Panc1 (cell line): ENCODE results near the gene FILIP1. TPM values are rescaled to one million over a fixed set of nuclear protein-coding genes. Genes with fewer than 3 reads are reported as not detected.

Experiments used
- ATAC-seq: fragments of 200-7000 bp; cut with Tn5 transposase; 2 replicates; pipeline ENCODE4 v1.9.1; 2020; ENCODE audit warnings: mild to moderate bottlenecking, moderate library complexity
- Bru-seq: library from RNA; stranded (reverse); fragments of 400-500 nt; gene quantifications from one replicate; lab custom pipeline; 2021; lab: Mats Ljungman, UMichigan
- BruChase-seq, 2 experiments: library from RNA; stranded (reverse); fragments of 400-500 nt; gene quantifications; one replicate each; lab custom pipeline; 2021; lab: Mats Ljungman, UMichigan
- BruUV-seq: library from RNA; stranded (reverse); fragments of 400-500 nt; replicated peaks from 2 replicates; lab custom pipeline; 2021; lab: Mats Ljungman, UMichigan
- CTCF ChIA-PET: fragments of 300-600 bp; sonication (Branson Sonifier 250); formaldehyde crosslinking; loops from one replicate; lab custom pipeline; 2022; ENCODE audit warnings: antibody characterized with exemption; lab: Charles Lee
- POLR2A ChIA-PET: fragments of 300-600 bp; sonication (Branson Sonifier 250); formaldehyde crosslinking; loops from one replicate; lab custom pipeline; 2022; ENCODE audit warnings: antibody characterized with exemption; lab: Charles Lee
- DNase-seq: peaks from one replicate; pipeline ENCODE4 v3.0.0-alpha.2; 2010; ENCODE audit warnings: low read depth, low spot score
- H3K27ac ChIP-seq: 2 replicates; pipeline ENCODE4 v1.5.1; 2011; ENCODE audit warnings: mild to moderate bottlenecking, low read length, inconsistent platforms
- H3K27me3 ChIP-seq: fragments of 200-500 bp; sonication (Bioruptor generic); 2 replicates; pipeline ENCODE4 v1.6.0; 2014; ENCODE audit warnings: low read length, inconsistent platforms; ENCODE audit not compliant: control insufficient read depth, insufficient read depth
- H3K36me3 ChIP-seq: fragments of 200-500 bp; sonication (Bioruptor generic); 2 replicates; pipeline ENCODE4 v1.5.1; 2014; ENCODE audit warnings: inconsistent platforms, mild to moderate bottlenecking, low read length, moderate library complexity; ENCODE audit not compliant: control insufficient read depth, insufficient read depth
- H3K4me1 ChIP-seq: 2 replicates; pipeline ENCODE4 v1.5.1; 2011; ENCODE audit warnings: inconsistent platforms, mild to moderate bottlenecking, low read length, moderate library complexity; ENCODE audit not compliant: control insufficient read depth, insufficient read depth
- H3K4me3 ChIP-seq, 2 experiments: 2 replicates each; pipeline ENCODE4 v1.5.1; 2011 to 2012; ENCODE audit warnings: low read depth in 2 of 2, low read length in 2 of 2, mild to moderate bottlenecking in 2 of 2, inconsistent platforms in 1 of 2, moderate library complexity in 1 of 2
- H3K9me3 ChIP-seq: fragments of 200-500 bp; sonication (Bioruptor generic); 2 replicates; pipeline ENCODE4 v1.5.1; 2014; ENCODE audit warnings: low read depth, mild to moderate bottlenecking, inconsistent platforms, low read length, moderate library complexity; ENCODE audit not compliant: control insufficient read depth, insufficient read depth
- CTCF ChIP-seq: fragments of 450-650 bp; IDR thresholded peaks from 2 replicates; pipeline ENCODE4 v1.5.1; 2017; ENCODE audit warnings: mild to moderate bottlenecking
- POLR2AphosphoS5 ChIP-seq: IDR thresholded peaks from 2 replicates; pipeline ENCODE4 v1.6.1; 2012; ENCODE audit warnings: mild to moderate bottlenecking, low read depth, low read length, moderate library complexity
- REST ChIP-seq, 2 experiments: IDR thresholded peaks; 2 replicates each; pipeline ENCODE4 v1.6.1; 2011 to 2012; ENCODE audit warnings: low read depth in 2 of 2, control low read depth in 1 of 2, low read length in 1 of 2, mild to moderate bottlenecking in 1 of 2, moderate library complexity in 1 of 2; ENCODE audit not compliant: insufficient read depth in 1 of 2
- SIN3A ChIP-seq: IDR thresholded peaks from 2 replicates; pipeline ENCODE4 v1.6.1; 2012; ENCODE audit warnings: low read depth, mild to moderate bottlenecking, low read length, moderate library complexity, borderline replicate concordance; ENCODE audit not compliant: insufficient read depth
- TCF7L2 ChIP-seq: IDR thresholded peaks from 2 replicates; pipeline ENCODE4 v1.6.1; 2011; ENCODE audit warnings: mild to moderate bottlenecking, low read depth, low read length, inconsistent platforms
- in situ Hi-C: cut with HindIII; loops from 2 replicates; pipeline ENCODE4 v1.10.0; 2016; ENCODE audit warnings: low sequenced_read_pairs, low pct_unique_long_range_greater_than_20kb
- intact Hi-C: fragments of 100-400 bp; cut with micrococcal nuclease; formaldehyde crosslinking; loops from one replicate; pipeline ENCODE4 v1.10.0; 2022; ENCODE audit not compliant: unreplicated experiment
- long read RNA-seq: library from polyadenylated mRNA; unstranded; transcript quantifications from one replicate; pipeline ENCODE4 v2.0.0, GENCODE V29; 2021; ENCODE audit not compliant: unreplicated experiment
- polyA plus RNA-seq: library from polyadenylated mRNA; unstranded; fragments of >200 nt; gene quantifications from one replicate; pipeline ENCODE4 v1.2.1, GENCODE V29; 2012; ENCODE audit warnings: missing spikeins; ENCODE audit not compliant: insufficient read length
- total RNA-seq: library from RNA; stranded (reverse); gene quantifications from one replicate; pipeline ENCODE4 v1.2.1, GENCODE V29; 2021; ENCODE audit not compliant: unreplicated experiment

The FILIP1 gene
- 0.26 TPM for total RNA-seq
- 0.12 TPM for polyA plus RNA-seq
- percentile 29 among the genes with signal in this experiment for Bru-seq, nascent RNA
- percentile 23 among the genes with signal in this experiment for BruChase-seq, experiment 1, labeled RNA remaining after a 2-hour chase
- percentile 23 among the genes with signal in this experiment for BruChase-seq, experiment 2, labeled RNA remaining after a 6-hour chase
- long read RNA-seq, result 0 reads

GRCh38 chr6:75493400-75494064 lies at the start of gene FILIP1:
FILIP1 (minus strand) TSS chr6:75493800; CDS start chr6:75414972, 78,828 bp downstream.
- Histone ChIP-seq H3K27me3 (peaks cover 21% of the 10 kb centered on the region), H3K4me3 (peak within 1 kb of the TSS in 1 of 2 experiments; percentile 7; a peak in 1 of 4 replicates), H3K4me1 (peaks cover 7% of the 10 kb centered on the region; the same call in 1 of the 2 replicates), H3K27ac (no peak within 1 kb of the TSS; the same call in 1 of the 2 replicates), H3K36me3 (no peaks in the 10 kb centered on the region), H3K9me3 (no peaks in the 10 kb centered on the region)
- no peak for DNase-seq
- TF ChIP-seq REST (IDR thresholded peaks at IDR 0.05; ENCODE audit: insufficient read depth in 1 of 2, low read depth in 2 of 2, low read length in 1 of 2), result no peak
- no peak for TF ChIP-seq POLR2AphosphoS5
- TF ChIP-seq TCF7L2, result no peak
- TF ChIP-seq CTCF, result no peak
- TF ChIP-seq SIN3A, result no peak
- CTCF ChIA-PET, result no interaction called here
- no TSS peak for BruUV-seq
- POLR2A ChIA-PET, result interaction anchor here (0.6 kb wide), 1 partner anchor 109 kb away, joined by 3 read pairs; no protein-coding TSS in a partner anchor
- peak; percentile 80 for ATAC-seq
- in situ Hi-C loops (no loop called here), intact Hi-C loops (no loop called here)

- no peaks in the 10 kb centered on the region for H3K36me3 ChIP-seq
- H3K27me3 ChIP-seq, result no peaks in the 10 kb centered on the region
- TF ChIP-seq SIN3A (no peak), CTCF (no peak), TCF7L2 (no peak), REST (IDR thresholded peaks at IDR 0.05; ENCODE audit: insufficient read depth in 1 of 2, low read depth in 2 of 2, low read length in 1 of 2) (no peak), POLR2AphosphoS5 (no peak)
- no peaks in the 10 kb centered on the region for H3K9me3 ChIP-seq
- DNase-seq (no peak), ATAC-seq (no peak)
- ChIA-PET CTCF (no interaction called here), POLR2A (no interaction called here)
- no peak overlapping the region for H3K27ac ChIP-seq
- H3K4me3 ChIP-seq, result no peak overlapping the region
- in situ Hi-C loops, result no loop called here
- no TSS peak for BruUV-seq
- intact Hi-C loops, result no loop called here
- no peaks in the 10 kb centered on the region for H3K4me1 ChIP-seq
Observed at GRCh38 chr6:75543311-75543710, 49.7 kb upstream of the FILIP1 start.
